GM12872 (cell line): ENCODE measurements around the gene PSAT1.

Experiments
- TF ChIP-seq, protein P1 (sequence below): IDR thresholded peaks from 3 replicates; pipeline ENCODE4 v1.5.1; 2011; ENCODE audit warnings: low read depth, mild to moderate bottlenecking, low read length, moderate library complexity; ENCODE audit not compliant: insufficient read depth

The PSAT1 gene

GRCh38 chr9:78371981-78372380, 75.1 kb downstream of the PSAT1 start:
- TF ChIP-seq, protein P1, sequence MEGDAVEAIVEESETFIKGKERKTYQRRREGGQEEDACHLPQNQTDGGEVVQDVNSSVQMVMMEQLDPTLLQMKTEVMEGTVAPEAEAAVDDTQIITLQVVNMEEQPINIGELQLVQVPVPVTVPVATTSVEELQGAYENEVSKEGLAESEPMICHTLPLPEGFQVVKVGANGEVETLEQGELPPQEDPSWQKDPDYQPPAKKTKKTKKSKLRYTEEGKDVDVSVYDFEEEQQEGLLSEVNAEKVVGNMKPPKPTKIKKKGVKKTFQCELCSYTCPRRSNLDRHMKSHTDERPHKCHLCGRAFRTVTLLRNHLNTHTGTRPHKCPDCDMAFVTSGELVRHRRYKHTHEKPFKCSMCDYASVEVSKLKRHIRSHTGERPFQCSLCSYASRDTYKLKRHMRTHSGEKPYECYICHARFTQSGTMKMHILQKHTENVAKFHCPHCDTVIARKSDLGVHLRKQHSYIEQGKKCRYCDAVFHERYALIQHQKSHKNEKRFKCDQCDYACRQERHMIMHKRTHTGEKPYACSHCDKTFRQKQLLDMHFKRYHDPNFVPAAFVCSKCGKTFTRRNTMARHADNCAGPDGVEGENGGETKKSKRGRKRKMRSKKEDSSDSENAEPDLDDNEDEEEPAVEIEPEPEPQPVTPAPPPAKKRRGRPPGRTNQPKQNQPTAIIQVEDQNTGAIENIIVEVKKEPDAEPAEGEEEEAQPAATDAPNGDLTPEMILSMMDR, result no peak
